GM11168 (cell line): ENCODE measurements around the gene LYRM4.

ENCODE experiments used
- in situ Hi-C: fragments of 300-500 bp; cut with MboI; formaldehyde crosslinking; loops from one replicate; pipeline ENCODE4 v1.12.0; 2022; ENCODE audit warnings: low sequenced_read_pairs; ENCODE audit not compliant: unreplicated experiment

LYRM4 gene

GRCh38 chr6:5208471-5208971 lies 52.2 kb downstream of the LYRM4 start:
- in situ Hi-C loops: no loop called here

- in situ Hi-C loops: no loop called here
Observed at GRCh38 chr6:5208057-5208456, 52.7 kb downstream of the LYRM4 start.

GRCh38 chr6:5206920-5207561 lies 53.7 kb downstream of the LYRM4 start:
- in situ Hi-C loops: no loop called here

- in situ Hi-C loops: no loop called here
Observed at GRCh38 chr6:5205877-5206850, 54.6 kb downstream of the LYRM4 start.

GRCh38 chr6:5205035-5205507 lies 55.7 kb downstream of the LYRM4 start:
- in situ Hi-C loops: no loop called here

- in situ Hi-C loops: no loop called here
Observed at GRCh38 chr6:5204376-5204775, 56.4 kb downstream of the LYRM4 start.

- in situ Hi-C loops: no loop called here
Observed at GRCh38 chr6:5203546-5203945, 57.2 kb downstream of the LYRM4 start.

GRCh38 chr6:5202941-5203340 lies 57.8 kb downstream of the LYRM4 start:
- in situ Hi-C loops: no loop called here

GRCh38 chr6:5202206-5202605 lies 58.5 kb downstream of the LYRM4 start:
- in situ Hi-C loops: no loop called here

- in situ Hi-C loops: no loop called here
Observed at GRCh38 chr6:5201271-5201670, 59.5 kb downstream of the LYRM4 start.

GRCh38 chr6:5199702-5200101 lies 61.0 kb downstream of the LYRM4 start:
- in situ Hi-C loops: no loop called here

- in situ Hi-C loops: no loop called here
Observed at GRCh38 chr6:5199283-5199682, 61.5 kb downstream of the LYRM4 start.

GRCh38 chr6:5197084-5197483 lies 63.7 kb downstream of the LYRM4 start:
- in situ Hi-C loops: no loop called here

- in situ Hi-C loops: no loop called here
Observed at GRCh38 chr6:5192135-5192794, 68.5 kb downstream of the LYRM4 start.

GRCh38 chr6:5191722-5192121 lies 69.0 kb downstream of the LYRM4 start:
- in situ Hi-C loops: no loop called here

- in situ Hi-C loops: no loop called here
Observed at GRCh38 chr6:5191222-5191621, 69.5 kb downstream of the LYRM4 start.

GRCh38 chr6:5190507-5190906 lies 70.2 kb downstream of the LYRM4 start:
- in situ Hi-C loops: no loop called here

- in situ Hi-C loops: no loop called here
Observed at GRCh38 chr6:5188646-5189045, 72.1 kb downstream of the LYRM4 start.

- in situ Hi-C loops: no loop called here
Observed at GRCh38 chr6:5184878-5185277, 75.9 kb downstream of the LYRM4 start.

GRCh38 chr6:5184218-5184617 lies 76.5 kb downstream of the LYRM4 start:
- in situ Hi-C loops: no loop called here
